Activated CD4-positive, alpha-beta T cell treated with anti-CD3 and anti-CD28 coated beads for 48 hours (primary cell): ENCODE results near the gene LRIG1.

Experiments
- DNase-seq: peaks from one replicate; pipeline ENCODE4 v3.0.0-alpha.2; 2020

LRIG1 gene

GRCh38 chr3:66378256-66378655, 122.6 kb downstream of the LRIG1 start:
- DNase-seq: peak; percentile 52

- DNase-seq: no peak
Observed at GRCh38 chr3:66377800-66378199, 123.0 kb downstream of the LRIG1 start.

GRCh38 chr3:66376568-66376967, 124.3 kb downstream of the LRIG1 start:
- DNase-seq: no peak

- peak; percentile 26 for DNase-seq
Observed at GRCh38 chr3:66372681-66373350, 128.0 kb downstream of the LRIG1 start.

GRCh38 chr3:66371432-66371831, 129.4 kb downstream of the LRIG1 start:
- DNase-seq: no peak

- DNase-seq: no peak
Observed at GRCh38 chr3:66370179-66370578, 130.6 kb downstream of the LRIG1 start.

GRCh38 chr3:66367979-66368378, 132.8 kb downstream of the LRIG1 start:
- DNase-seq: no peak

- DNase-seq: no peak
Observed at GRCh38 chr3:66366747-66367146, 134.1 kb downstream of the LRIG1 start.

GRCh38 chr3:66365080-66365479, 135.7 kb downstream of the LRIG1 start:
- DNase-seq: no peak

GRCh38 chr3:66363148-66363547, 137.7 kb downstream of the LRIG1 start:
- no peak for DNase-seq

- no peak for DNase-seq
Observed at GRCh38 chr3:66362541-66362941, 138.3 kb downstream of the LRIG1 start.

- no peak for DNase-seq
Observed at GRCh38 chr3:66361356-66361755, 139.5 kb downstream of the LRIG1 start.

- DNase-seq: no peak
Observed at GRCh38 chr3:66355997-66356396, 144.8 kb downstream of the LRIG1 start.

- DNase-seq: no peak
Observed at GRCh38 chr3:66355394-66355793, 145.4 kb downstream of the LRIG1 start.

GRCh38 chr3:66354001-66354400, 146.8 kb downstream of the LRIG1 start:
- no peak for DNase-seq

GRCh38 chr3:66353530-66353929, 147.3 kb downstream of the LRIG1 start:
- DNase-seq: no peak

GRCh38 chr3:66353039-66353438, 147.8 kb downstream of the LRIG1 start:
- DNase-seq: no peak

- no peak for DNase-seq
Observed at GRCh38 chr3:66350601-66351000, 150.2 kb downstream of the LRIG1 start.

- DNase-seq: no peak
Observed at GRCh38 chr3:66348704-66349103, 152.1 kb downstream of the LRIG1 start.

- DNase-seq: no peak
Observed at GRCh38 chr3:66344848-66345578, 155.8 kb downstream of the LRIG1 start.

- DNase-seq: no peak
Observed at GRCh38 chr3:66344391-66344811, 156.4 kb downstream of the LRIG1 start.

- DNase-seq: no peak
Observed at GRCh38 chr3:66342717-66343356, 158.0 kb downstream of the LRIG1 start.

GRCh38 chr3:66338927-66339326, 161.9 kb downstream of the LRIG1 start:
- DNase-seq: no peak

GRCh38 chr3:66336333-66336766, 164.5 kb downstream of the LRIG1 start:
- DNase-seq: no peak
